NCI-H2196 treated with DMSO at 0.1 percent for 48 hours (cell line): Measurements from ENCODE around the gene CHMP6.
"Not testable (repeated sequence)": the region's sequence is repeated elsewhere in the genome, so short reads cannot be mapped to it uniquely, and the experiment has no call there.

ENCODE experiments used
- DNase-seq: peaks from one replicate; lab custom pipeline; 2025; ENCODE audit not compliant: unreplicated experiment; lab: John Stamatoyannopoulos, UW

Gene CHMP6

GRCh38 chr17:81028506-81028858 is 36.8 kb downstream of the CHMP6 start:
- no peak for DNase-seq

- no peak for DNase-seq
These were observed 38.2 kb downstream of the CHMP6 start for GRCh38 chr17:81029859-81030258.

- DNase-seq, result not testable (repeated sequence)
These were observed 38.7 kb downstream of the CHMP6 start for GRCh38 chr17:81030312-81030711.

GRCh38 chr17:81030741-81031565 is 39.3 kb downstream of the CHMP6 start:
- no peak for DNase-seq

- DNase-seq, result no peak
These were observed 40.2 kb downstream of the CHMP6 start for GRCh38 chr17:81031566-81032550.

- DNase-seq, result no peak
These were observed 41.2 kb downstream of the CHMP6 start for GRCh38 chr17:81032641-81033480.

- no peak for DNase-seq
These were observed 42.0 kb downstream of the CHMP6 start for GRCh38 chr17:81033535-81034167.

GRCh38 chr17:81034168-81034777 is 42.6 kb downstream of the CHMP6 start:
- DNase-seq, result no peak

GRCh38 chr17:81034779-81035520 is 43.3 kb downstream of the CHMP6 start, which contains the start of gene BAIAP2:
Gene BAIAP2 (plus strand): TSS chr17:81035151. CDS start chr17:81035255, 104 bp downstream.
- peak; percentile 93 for DNase-seq

- DNase-seq, result no peak
These were observed 44.0 kb downstream of the CHMP6 start for GRCh38 chr17:81035521-81036196.

GRCh38 chr17:81036197-81036941 is 44.7 kb downstream of the CHMP6 start:
- no peak for DNase-seq

GRCh38 chr17:81037026-81037797 is 45.6 kb downstream of the CHMP6 start:
- no peak for DNase-seq

- no peak for DNase-seq
These were observed 46.4 kb downstream of the CHMP6 start for GRCh38 chr17:81037798-81038733.

- no peak for DNase-seq
These were observed 47.5 kb downstream of the CHMP6 start for GRCh38 chr17:81039096-81039495.

- DNase-seq, result no peak
These were observed 48.5 kb downstream of the CHMP6 start for GRCh38 chr17:81039854-81040758.
